GM12865 (cell line): ENCODE results near the gene DNHD1.

Source experiments
- DNase-seq: peaks from one replicate; pipeline ENCODE4 v3.0.0; 2010; ENCODE audit warnings: low read depth
- H3K4me3 ChIP-seq: 2 replicates; pipeline ENCODE4 v1.5.1; 2011; ENCODE audit warnings: mild to moderate bottlenecking, low read depth, low read length, control low read depth
- CTCF ChIP-seq: IDR thresholded peaks from 2 replicates; pipeline ENCODE4 v1.5.1; 2011; ENCODE audit warnings: low read length, control low read depth, low read depth, inconsistent platforms; ENCODE audit not compliant: insufficient read depth; ENCODE audit errors: missing control alignments

DNHD1 gene

GRCh38 chr11:6557063-6557462 is 60.0 kb downstream of the DNHD1 start:
- DNase-seq, result no peak
- TF ChIP-seq CTCF, result no peak
- H3K4me3 ChIP-seq, result no peak overlapping the region

- no peak for TF ChIP-seq CTCF
- DNase-seq, result no peak
- no peak overlapping the region for H3K4me3 ChIP-seq
These were observed 60.9 kb downstream of the DNHD1 start for GRCh38 chr11:6557761-6558674.

- H3K4me3 ChIP-seq, result no peak overlapping the region
- no peak for DNase-seq
- no peak for TF ChIP-seq CTCF
These were observed 62.3 kb downstream of the DNHD1 start for GRCh38 chr11:6559369-6559768.

GRCh38 chr11:6561288-6561687 is 64.2 kb downstream of the DNHD1 start:
- DNase-seq, result no peak
- no peak overlapping the region for H3K4me3 ChIP-seq
- TF ChIP-seq CTCF, result no peak

GRCh38 chr11:6563121-6563619 is 66.1 kb downstream of the DNHD1 start:
- no peak for DNase-seq
- no peak for TF ChIP-seq CTCF
- no peak overlapping the region for H3K4me3 ChIP-seq

- no peak overlapping the region for H3K4me3 ChIP-seq
- no peak for TF ChIP-seq CTCF
- no peak for DNase-seq
These were observed 66.6 kb downstream of the DNHD1 start for GRCh38 chr11:6563667-6564066.
